Upper lobe of left lung (tissue), 4 donors: ENCODE measurements around the gene OR4C15.

Experiments used
- EP300 ChIP-seq, 4 donors: sonication (generic); formaldehyde crosslinking; IDR thresholded peaks; one replicate each; pipeline ENCODE4 v1.5.1; 2017; ENCODE audit warnings: antibody characterized with exemption in 4 of 4, control low read depth in 2 of 4
- POLR2A ChIP-seq, 4 donors: fragments of 450-650 bp; IDR thresholded peaks; one replicate each; pipeline ENCODE4 v1.5.1; 2016 to 2017; ENCODE audit warnings: antibody characterized with exemption in 4 of 4, mild to moderate bottlenecking in 2 of 4
- POLR2AphosphoS5 ChIP-seq, 2 donors: sonication (generic); formaldehyde crosslinking; IDR thresholded peaks; one replicate each; pipeline ENCODE4 v1.5.1; 2017; ENCODE audit warnings: antibody characterized with exemption in 2 of 2
- TF ChIP-seq, protein P1 (sequence below), 6 experiments: fragments of 450-650 bp in 4 of 6; fragments of 200-600 bp in 2 of 6; sonication (generic) in 2 of 6; IDR thresholded peaks; one replicate each; pipeline ENCODE4 v1.5.1; 2016 to 2019; ENCODE audit warnings: antibody characterized with exemption in 6 of 6

DNA sequence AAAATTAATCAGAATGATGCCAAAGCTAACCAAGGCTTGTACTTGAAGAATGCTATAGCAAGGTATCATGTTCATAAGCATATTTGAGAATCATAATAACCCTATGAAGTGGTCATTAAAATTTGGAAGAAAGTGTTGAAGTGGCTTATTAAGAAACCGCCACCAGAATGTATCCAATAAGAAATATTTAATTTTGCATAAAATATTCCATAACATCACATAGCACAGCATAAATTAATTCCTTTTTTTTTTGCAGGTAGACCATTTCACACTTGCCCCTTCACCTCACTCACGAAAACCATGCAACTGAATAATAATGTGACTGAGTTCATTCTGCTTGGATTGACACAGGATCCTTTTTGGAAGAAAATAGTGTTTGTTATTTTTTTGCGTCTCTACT lies 17.6 kb downstream of the OR4C15 start, which contains the start of gene OR4C16:
- TF ChIP-seq, protein P1, sequence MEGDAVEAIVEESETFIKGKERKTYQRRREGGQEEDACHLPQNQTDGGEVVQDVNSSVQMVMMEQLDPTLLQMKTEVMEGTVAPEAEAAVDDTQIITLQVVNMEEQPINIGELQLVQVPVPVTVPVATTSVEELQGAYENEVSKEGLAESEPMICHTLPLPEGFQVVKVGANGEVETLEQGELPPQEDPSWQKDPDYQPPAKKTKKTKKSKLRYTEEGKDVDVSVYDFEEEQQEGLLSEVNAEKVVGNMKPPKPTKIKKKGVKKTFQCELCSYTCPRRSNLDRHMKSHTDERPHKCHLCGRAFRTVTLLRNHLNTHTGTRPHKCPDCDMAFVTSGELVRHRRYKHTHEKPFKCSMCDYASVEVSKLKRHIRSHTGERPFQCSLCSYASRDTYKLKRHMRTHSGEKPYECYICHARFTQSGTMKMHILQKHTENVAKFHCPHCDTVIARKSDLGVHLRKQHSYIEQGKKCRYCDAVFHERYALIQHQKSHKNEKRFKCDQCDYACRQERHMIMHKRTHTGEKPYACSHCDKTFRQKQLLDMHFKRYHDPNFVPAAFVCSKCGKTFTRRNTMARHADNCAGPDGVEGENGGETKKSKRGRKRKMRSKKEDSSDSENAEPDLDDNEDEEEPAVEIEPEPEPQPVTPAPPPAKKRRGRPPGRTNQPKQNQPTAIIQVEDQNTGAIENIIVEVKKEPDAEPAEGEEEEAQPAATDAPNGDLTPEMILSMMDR (IDR thresholded peaks at IDR 0.05), result no peak
- TF ChIP-seq POLR2AphosphoS5 (IDR thresholded peaks at IDR 0.05) (no peak), EP300 (IDR thresholded peaks at IDR 0.05) (no peak), POLR2A (IDR thresholded peaks at IDR 0.05) (no peak)
